B cell (primary cell): ENCODE results near the gene GALNT5. TPM values are rescaled to one million over a fixed set of nuclear protein-coding genes. Genes with fewer than 3 reads are reported as not detected.

Experiments used
- ATAC-seq: fragments of 200-7000 bp; cut with Tn5 transposase; one replicate; pipeline ENCODE4 v1.10.0; 2021; ENCODE audit warnings: low read depth, mild to moderate bottlenecking, moderate number of reproducible peaks, moderate library complexity
- CTCF ChIA-PET: fragments of 350-600 bp; sonication (Branson Sonifier 250); formaldehyde crosslinking; loops from one replicate; lab custom pipeline; 2021; ENCODE audit warnings: antibody characterized with exemption, inconsistent platforms; lab: Charles Lee
- POLR2A ChIA-PET: fragments of 350-600 bp; sonication (Branson Sonifier 250); formaldehyde crosslinking; loops from one replicate; lab custom pipeline; 2021; ENCODE audit warnings: antibody characterized with exemption; lab: Charles Lee
- DNase-seq: peaks from one replicate; pipeline ENCODE4 v3.0.0; 2013
- H2AFZ ChIP-seq: 2 replicates; pipeline ENCODE4 v1.6.1; 2012; ENCODE audit warnings: mild to moderate bottlenecking, low read depth, low read length; ENCODE audit not compliant: insufficient read depth, poor library complexity, severe bottlenecking
- H3K27ac ChIP-seq, 2 donors: 1 replicate in 1 of 2; 2 replicates in 1 of 2; pipeline ENCODE4 v1.5.1; 2012 to 2013; ENCODE audit warnings: low read length in 2 of 2, mild to moderate bottlenecking in 2 of 2, moderate library complexity in 1 of 2
- H3K27me3 ChIP-seq, 4 experiments: fragments of 200-600 bp in 1 of 4; sonication (generic) in 1 of 4; replicated peaks in 1 of 4; 1 replicate in 2 of 4; 2 replicates in 2 of 4; pipeline versions ENCODE4 v1.6.1 to v1.7.0; 2013 to 2016; ENCODE audit warnings: low read length in 3 of 4, mild to moderate bottlenecking in 2 of 4, mixed read lengths in 1 of 4, moderate library complexity in 1 of 4; ENCODE audit not compliant: insufficient read depth in 4 of 4, control insufficient read depth in 3 of 4; ENCODE audit errors: control extremely low read depth in 1 of 4
- H3K36me3 ChIP-seq, 2 experiments: replicated peaks in 1 of 2; 1 replicate in 1 of 2; 2 replicates in 1 of 2; pipeline versions ENCODE4 v1.6.1 to v1.7.1; 2013; ENCODE audit warnings: low read length in 1 of 2; ENCODE audit not compliant: insufficient read depth in 2 of 2, control insufficient read depth in 1 of 2; ENCODE audit errors: control extremely low read depth in 1 of 2, extremely low read depth in 1 of 2
- H3K4me1 ChIP-seq, 2 donors: fragments of 200-600 bp in 1 of 2; sonication (generic) in 1 of 2; 1 replicate in 1 of 2; 2 replicates in 1 of 2; pipeline versions ENCODE4 v1.5.1 to v1.6.1; 2013 to 2017; ENCODE audit warnings: low read length in 2 of 2; ENCODE audit not compliant: control insufficient read depth in 2 of 2, insufficient read depth in 2 of 2
- H3K4me2 ChIP-seq: replicated peaks from 2 replicates; pipeline ENCODE3; 2012; ENCODE audit warnings: mild to moderate bottlenecking, low read depth, low read length; ENCODE audit not compliant: poor library complexity, severe bottlenecking
- H3K4me3 ChIP-seq, 5 experiments: fragments of 200-600 bp in 1 of 5; sonication (generic) in 1 of 5; 1 replicate in 3 of 5; 2 replicates in 2 of 5; pipeline versions ENCODE4 v1.5.1 to v1.7.0; 2011 to 2016; ENCODE audit warnings: low read length in 4 of 5, mild to moderate bottlenecking in 4 of 5, low read depth in 2 of 5, control low read depth in 1 of 5, moderate library complexity in 1 of 5; ENCODE audit not compliant: insufficient read depth in 1 of 5; ENCODE audit errors: control extremely low read depth in 1 of 5, extremely low read depth in 1 of 5
- H3K79me2 ChIP-seq: fragments of 200-600 bp; sonication (generic); one replicate; pipeline ENCODE4 v1.6.0; 2016; ENCODE audit warnings: low read length; ENCODE audit not compliant: control insufficient read depth, insufficient read depth
- H3K9ac ChIP-seq: fragments of 200-600 bp; sonication (generic); 2 replicates; pipeline ENCODE4 v1.6.1; 2017; ENCODE audit warnings: mild to moderate bottlenecking, low read length, moderate library complexity
- H3K9me3 ChIP-seq, 3 donors: one replicate each; pipeline versions ENCODE4 v1.6.1 to v1.7.1; 2013; ENCODE audit warnings: low read length in 2 of 3; ENCODE audit not compliant: control insufficient read depth in 2 of 3, insufficient read depth in 1 of 3; ENCODE audit errors: control extremely low read depth in 1 of 3
- H4K20me1 ChIP-seq: 2 replicates; pipeline ENCODE4 v1.6.0; 2012; ENCODE audit warnings: mild to moderate bottlenecking, low read length; ENCODE audit not compliant: insufficient read depth, control insufficient read depth, poor library complexity, severe bottlenecking
- H3K27ac Mint-ChIP-seq: one replicate; pipeline ENCODE4 v1.8.0; 2021; ENCODE audit warnings: mixed read lengths
- H3K27me3 Mint-ChIP-seq: one replicate; pipeline ENCODE4 v1.8.0; 2021; ENCODE audit warnings: mixed read lengths
- H3K4me1 Mint-ChIP-seq: one replicate; pipeline ENCODE4 v1.8.0; 2021; ENCODE audit warnings: mixed read lengths
- H3K4me3 Mint-ChIP-seq: one replicate; pipeline ENCODE4 v1.8.0; 2021; ENCODE audit warnings: mixed read lengths
- H3K9me3 Mint-ChIP-seq: one replicate; pipeline ENCODE4 v1.8.0; 2022; ENCODE audit warnings: mixed read lengths; ENCODE audit not compliant: insufficient read depth
- CTCF ChIP-seq: fragments of 200-600 bp; IDR thresholded peaks from one replicate; pipeline ENCODE4 v1.8.0; 2022; ENCODE audit warnings: antibody characterized with exemption, mild to moderate bottlenecking
- EZH2 ChIP-seq: IDR thresholded peaks from 2 replicates; pipeline ENCODE4 v1.6.1; 2012; ENCODE audit warnings: borderline replicate concordance, low read depth, mild to moderate bottlenecking, moderate library complexity, low read length; ENCODE audit not compliant: insufficient read depth, poor library complexity, severe bottlenecking
- WGBS: methylation state at CpG from one replicate; pipeline ENCODE4 v1.1.5; 2013; ENCODE audit warnings: missing lambda C conversion rate; ENCODE audit not compliant: insufficient coverage; 5-methylcytosine and 5-hydroxymethylcytosine counted together
- intact Hi-C: fragments of 100-400 bp; cut with micrococcal nuclease; formaldehyde crosslinking; loops from one replicate; pipeline ENCODE4 v1.10.0; 2022
- polyA plus RNA-seq: library from polyadenylated mRNA; depleted of rRNA; stranded (reverse); fragments of >200 nt; gene quantifications from 2 replicates; pipeline ENCODE4 v1.2.3, GENCODE V29; 2012
- total RNA-seq, 2 donors: library from RNA; stranded (reverse); fragments of 120-200 nt in 1 of 2; gene quantifications; 1 replicate in 1 of 2; 2 replicates in 1 of 2; pipeline versions ENCODE4 v1.2.3 to v1.2.4, GENCODE V29; 2013 to 2022

The GALNT5 gene
- total and polyA plus RNA-seq, 2 donors (not counting 1 experiment from before 2014, with no cell fraction given) = not detected

- H3K4me3 Mint-ChIP-seq = no peak overlapping the region
- peaks cover 4% of the 10 kb centered on the region for H3K27me3 Mint-ChIP-seq
- H3K27ac Mint-ChIP-seq = no peak overlapping the region
- TF ChIP-seq EZH2 = no peak
- no peak for TF ChIP-seq CTCF
- intact Hi-C loops = no loop called here
- H3K9me3 Mint-ChIP-seq = no peaks in the 10 kb centered on the region
- CTCF ChIA-PET = no interaction called here
- Histone ChIP-seq H3K27ac (no peak overlapping the region), H3K27me3 (no peaks in the 10 kb centered on the region), H3K9me3 (peaks cover 0 to 1% (median 0%) of the 10 kb centered on the region in 3 donors), H3K9ac (no peak overlapping the region), H3K79me2 (no peaks in the 10 kb centered on the region), H3K36me3 (no peaks in the 10 kb centered on the region), H4K20me1 (no peaks in the 10 kb centered on the region), H3K4me3 (no peak overlapping the region), H3K4me2 (no peak overlapping the region), H3K4me1 (no peaks in the 10 kb centered on the region), H2AFZ (no peak overlapping the region)
- POLR2A ChIA-PET = no interaction called here
- ATAC-seq (no peak), DNase-seq (no peak)
- whole genome bisulfite sequencing = no CpG with 5 or more reads among the region's 1 CpG
- no peaks in the 10 kb centered on the region for H3K4me1 Mint-ChIP-seq
These were observed 29.9 kb upstream of the GALNT5 start for GRCh38 chr2:157227592-157227991.

- Histone ChIP-seq H3K9ac (no peak overlapping the region), H3K36me3 (no peaks in the 10 kb centered on the region), H3K9me3 (peaks cover 0 to 1% (median 0%) of the 10 kb centered on the region in 3 donors), H3K4me3 (no peak overlapping the region), H3K4me1 (no peaks in the 10 kb centered on the region), H3K27ac (no peak overlapping the region), H2AFZ (no peak overlapping the region), H4K20me1 (no peaks in the 10 kb centered on the region), H3K4me2 (no peak overlapping the region), H3K27me3 (no peaks in the 10 kb centered on the region), H3K79me2 (no peaks in the 10 kb centered on the region)
- no peaks in the 10 kb centered on the region for H3K4me1 Mint-ChIP-seq
- ChIA-PET POLR2A (no interaction called here), CTCF (no interaction called here)
- no peaks in the 10 kb centered on the region for H3K9me3 Mint-ChIP-seq
- peaks cover 8% of the 10 kb centered on the region for H3K27me3 Mint-ChIP-seq
- intact Hi-C loops = no loop called here
- no peak for ATAC-seq
- TF ChIP-seq CTCF (no peak), EZH2 (no peak)
- no peak overlapping the region for H3K4me3 Mint-ChIP-seq
- no peak overlapping the region for H3K27ac Mint-ChIP-seq
- no peak for DNase-seq
These were observed 28.6 kb upstream of the GALNT5 start for GRCh38 chr2:157228946-157229345.
